DOHH2 (cell line): Measurements from ENCODE around the gene CD58.

Experiments used
- EZH2phosphoT487 ChIP-seq: fragments of 200-600 bp; sonication (generic); IDR thresholded peaks from 2 replicates; pipeline ENCODE4 v1.6.1; 2017; ENCODE audit warnings: borderline replicate concordance, mild to moderate bottlenecking, antibody characterized with exemption, low read length, moderate library complexity, mixed read lengths
- TF ChIP-seq, protein P1 (sequence below): fragments of 200-600 bp; sonication (generic); IDR thresholded peaks from one replicate; pipeline ENCODE4 v1.5.1; 2014; ENCODE audit warnings: antibody characterized with exemption, mild to moderate bottlenecking, low read depth, low read length; ENCODE audit not compliant: poor library complexity, severe bottlenecking

GRCh38 chr1:116474921-116475849 is 95.6 kb downstream of the CD58 start:
- TF ChIP-seq, protein P1, sequence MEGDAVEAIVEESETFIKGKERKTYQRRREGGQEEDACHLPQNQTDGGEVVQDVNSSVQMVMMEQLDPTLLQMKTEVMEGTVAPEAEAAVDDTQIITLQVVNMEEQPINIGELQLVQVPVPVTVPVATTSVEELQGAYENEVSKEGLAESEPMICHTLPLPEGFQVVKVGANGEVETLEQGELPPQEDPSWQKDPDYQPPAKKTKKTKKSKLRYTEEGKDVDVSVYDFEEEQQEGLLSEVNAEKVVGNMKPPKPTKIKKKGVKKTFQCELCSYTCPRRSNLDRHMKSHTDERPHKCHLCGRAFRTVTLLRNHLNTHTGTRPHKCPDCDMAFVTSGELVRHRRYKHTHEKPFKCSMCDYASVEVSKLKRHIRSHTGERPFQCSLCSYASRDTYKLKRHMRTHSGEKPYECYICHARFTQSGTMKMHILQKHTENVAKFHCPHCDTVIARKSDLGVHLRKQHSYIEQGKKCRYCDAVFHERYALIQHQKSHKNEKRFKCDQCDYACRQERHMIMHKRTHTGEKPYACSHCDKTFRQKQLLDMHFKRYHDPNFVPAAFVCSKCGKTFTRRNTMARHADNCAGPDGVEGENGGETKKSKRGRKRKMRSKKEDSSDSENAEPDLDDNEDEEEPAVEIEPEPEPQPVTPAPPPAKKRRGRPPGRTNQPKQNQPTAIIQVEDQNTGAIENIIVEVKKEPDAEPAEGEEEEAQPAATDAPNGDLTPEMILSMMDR, result no peak
- no peak for TF ChIP-seq EZH2phosphoT487
